ENCODE data around the gene TMEM225B.

DNA sequence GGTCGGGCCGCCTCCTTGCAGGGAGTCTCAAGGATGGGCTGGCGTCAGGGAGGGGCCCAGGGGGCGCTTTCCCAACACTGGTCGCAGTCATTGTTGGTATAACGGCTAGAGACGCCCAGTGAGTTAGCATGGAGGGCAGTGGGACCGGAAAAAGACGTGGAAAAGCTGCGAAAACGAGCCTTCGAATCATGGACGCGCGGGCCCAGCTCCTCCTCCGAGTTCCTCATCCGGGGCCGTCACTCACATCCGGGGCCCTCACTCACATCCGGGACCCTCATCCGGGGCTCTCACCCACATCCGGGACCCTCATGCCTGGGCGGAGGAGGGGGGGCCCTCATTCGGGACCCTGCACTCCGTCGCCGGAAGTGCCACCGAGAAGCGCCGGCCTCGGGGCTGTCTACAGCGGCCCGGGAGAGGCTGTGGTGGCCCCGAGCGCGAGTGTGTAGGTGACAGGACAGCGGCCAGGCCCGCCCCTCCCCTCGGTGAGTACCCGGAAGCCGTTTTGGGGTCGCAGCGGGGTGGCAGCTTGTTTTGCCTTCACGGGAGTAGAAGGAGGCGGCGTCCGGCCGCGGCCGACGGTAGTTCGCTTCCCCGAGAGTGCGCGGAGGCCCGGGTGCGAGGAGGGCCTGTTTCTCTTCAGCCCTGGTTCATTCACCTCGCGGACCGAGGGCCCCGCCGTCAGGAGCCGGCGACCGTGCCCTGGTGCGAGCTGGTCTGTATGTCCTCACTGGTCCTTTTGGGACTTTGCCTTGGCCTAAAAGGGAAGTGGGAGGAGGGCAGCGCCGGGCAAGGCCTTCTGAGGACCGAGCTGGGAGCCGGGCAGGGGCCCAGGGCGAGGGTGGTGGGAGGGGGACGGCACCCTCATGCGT is 39.5 kb upstream of the TMEM225B start, which contains the start of gene ZNF655:
- TF ChIP-seq, protein P1, sequence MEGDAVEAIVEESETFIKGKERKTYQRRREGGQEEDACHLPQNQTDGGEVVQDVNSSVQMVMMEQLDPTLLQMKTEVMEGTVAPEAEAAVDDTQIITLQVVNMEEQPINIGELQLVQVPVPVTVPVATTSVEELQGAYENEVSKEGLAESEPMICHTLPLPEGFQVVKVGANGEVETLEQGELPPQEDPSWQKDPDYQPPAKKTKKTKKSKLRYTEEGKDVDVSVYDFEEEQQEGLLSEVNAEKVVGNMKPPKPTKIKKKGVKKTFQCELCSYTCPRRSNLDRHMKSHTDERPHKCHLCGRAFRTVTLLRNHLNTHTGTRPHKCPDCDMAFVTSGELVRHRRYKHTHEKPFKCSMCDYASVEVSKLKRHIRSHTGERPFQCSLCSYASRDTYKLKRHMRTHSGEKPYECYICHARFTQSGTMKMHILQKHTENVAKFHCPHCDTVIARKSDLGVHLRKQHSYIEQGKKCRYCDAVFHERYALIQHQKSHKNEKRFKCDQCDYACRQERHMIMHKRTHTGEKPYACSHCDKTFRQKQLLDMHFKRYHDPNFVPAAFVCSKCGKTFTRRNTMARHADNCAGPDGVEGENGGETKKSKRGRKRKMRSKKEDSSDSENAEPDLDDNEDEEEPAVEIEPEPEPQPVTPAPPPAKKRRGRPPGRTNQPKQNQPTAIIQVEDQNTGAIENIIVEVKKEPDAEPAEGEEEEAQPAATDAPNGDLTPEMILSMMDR (conservative IDR thresholded peaks at IDR 0.05 in 1 of 2, IDR thresholded peaks at IDR 0.05 in 1 of 2; ENCODE audit: extremely low read depth in 1 of 2, insufficient read depth in 1 of 2, low read depth in 1 of 2, low read length in 2 of 2): no peak
- TF ChIP-seq EZH2 (IDR thresholded peaks at IDR 0.05; ENCODE audit: borderline replicate concordance, low read length): no peak

Data from mammary epithelial cell (primary cell).